Measurements from ENCODE around the gene KCNQ1OT1. TPM values are rescaled to one million over a fixed set of nuclear protein-coding genes. Genes with fewer than 3 reads are reported as not detected.

The KCNQ1OT1 gene
- total and polyA plus RNA-seq, 2 of the 4 experiments (the other 2 are of a cell fraction): 0.14 to 2.0 TPM

- dilution Hi-C loops (cut with HindIII; ENCODE audit: low sequenced_read_pairs, unreplicated experiment): no loop called here
- H3K79me1 ChIP-seq (ENCODE audit: low read depth in 1 of 2, low read length in 2 of 2): no peaks in the 10 kb centered on the region
- no peak overlapping the region for H2BK5ac ChIP-seq (ENCODE audit: low read depth, low read length, poor library complexity, severe bottlenecking)
- H3K27ac ChIP-seq (ENCODE audit: insufficient read depth, low read length): no peak overlapping the region
- no TSS peak for BruUV-seq (replicated peaks)
- no peak overlapping the region for H3K23ac ChIP-seq (ENCODE audit: low read depth, low read length)
- no peak overlapping the region for H4K5ac ChIP-seq (ENCODE audit: low read depth, low read length)
- no peaks in the 10 kb centered on the region for H3K36me3 ChIP-seq (ENCODE audit: control insufficient read depth, insufficient read depth, low read length)
- no peak overlapping the region for H3K18ac ChIP-seq (ENCODE audit: low read depth, low read length)
- no peak overlapping the region for H3K56ac ChIP-seq (ENCODE audit: extremely low read depth, insufficient read depth, low read length)
- no peak overlapping the region for H3K9ac ChIP-seq (ENCODE audit: low read depth, low read length)
- no peak overlapping the region for H4K8ac ChIP-seq (ENCODE audit: low read depth in 2 of 2, low read length in 2 of 2)
- H3K4ac ChIP-seq (ENCODE audit: low read depth, low read length): no peak overlapping the region
- no peaks in the 10 kb centered on the region; the same call in 1 of the 2 replicates for H3K9me1 ChIP-seq (ENCODE audit: insufficient read depth, low read length)
- ChIA-PET CTCF (no interaction called here), POLR2A (ENCODE audit: unreplicated experiment) (no interaction called here)
- H3K9me3 ChIP-seq (ENCODE audit: control insufficient read depth, insufficient read depth, low read length): no peaks in the 10 kb centered on the region
- WGBS, 2 experiments (ENCODE audit: extremely low coverage in 2 of 2, insufficient read length in 1 of 2): 59% methylated on average over 3 of the region's 13 CpGs; no CpG with 5 or more reads in 1 of the 2 experiments
- DNase-seq: no peak
- intact Hi-C loops (cut with micrococcal nuclease): no loop called here
- no peaks in the 10 kb centered on the region for H3K4me1 ChIP-seq (ENCODE audit: control insufficient read depth, insufficient read depth, low read length)
- H3K4me3 ChIP-seq (ENCODE audit: insufficient read depth, low read depth, low read length): no peak overlapping the region
- TF ChIP-seq ELK1 (IDR thresholded peaks at IDR 0.05; ENCODE audit: borderline replicate concordance, low read depth, low read length) (no peak), FOS (IDR thresholded peaks at IDR 0.05; ENCODE audit: low read depth, low read length) (no peak), CEBPB (IDR thresholded peaks at IDR 0.05; ENCODE audit: low read depth, low read length) (no peak), SMC3 (IDR thresholded peaks at IDR 0.05; ENCODE audit: low read depth, low read length) (no peak), MXI1 (IDR thresholded peaks at IDR 0.05; ENCODE audit: borderline replicate concordance, low read depth, low read length) (no peak), RFX5 (IDR thresholded peaks at IDR 0.05; ENCODE audit: low read depth, low read length) (no peak), POLR2A (IDR thresholded peaks at IDR 0.05; ENCODE audit: low read depth, low read length) (no peak), RAD21 (IDR thresholded peaks at IDR 0.05; ENCODE audit: low read length) (no peak), BHLHE40 (IDR thresholded peaks at IDR 0.05; ENCODE audit: low read depth, low read length) (no peak), MAFK (IDR thresholded peaks at IDR 0.05; ENCODE audit: low read depth, low read length) (no peak), NFE2L2 (IDR thresholded peaks at IDR 0.05; ENCODE audit: low read depth, low read length) (no peak), CTCF (conservative IDR thresholded peaks at IDR 0.05; ENCODE audit: low read depth, low read length) (no peak), RCOR1 (IDR thresholded peaks at IDR 0.05; ENCODE audit: insufficient replicate concordance, low read length) (no peak), CHD1 (IDR thresholded peaks at IDR 0.05; ENCODE audit: low read depth, low read length) (no peak), MAZ (IDR thresholded peaks at IDR 0.05; ENCODE audit: borderline replicate concordance, low read depth, low read length) (no peak), USF2 (IDR thresholded peaks at IDR 0.05; ENCODE audit: low read depth, low read length) (no peak)
- peaks cover 16% of the 10 kb centered on the region; the same call in 1 of the 2 replicates for H3K27me3 ChIP-seq (ENCODE audit: control insufficient read depth, insufficient read depth, low read length)
- ATAC-seq (ENCODE audit: low read depth): no peak
- no peak overlapping the region for H2AK5ac ChIP-seq (ENCODE audit: low read depth, low read length)
- H3K14ac ChIP-seq (replicated peaks; ENCODE audit: low read depth, low read length): no peak overlapping the region
- H2AFZ ChIP-seq (replicated peaks; ENCODE audit: low read length, poor library complexity): no peak overlapping the region
- no peak overlapping the region for H2BK120ac ChIP-seq (ENCODE audit: low read depth, low read length)
- H4K91ac ChIP-seq (ENCODE audit: insufficient read depth, low read depth, low read length): no peak overlapping the region
- no peak overlapping the region for H2BK20ac ChIP-seq (ENCODE audit: low read depth, low read length)
- no peak overlapping the region for H3K4me2 ChIP-seq (ENCODE audit: low read depth, low read length)
- H4K20me1 ChIP-seq (ENCODE audit: insufficient read depth, low read length): no peaks in the 10 kb centered on the region
- in situ Hi-C loops (cut with MboI; ENCODE audit: low sequenced_read_pairs): no loop called here
- peak overlapping the region; percentile 65 for H2AK9ac ChIP-seq (replicated peaks; ENCODE audit: low read depth, low read length, poor library complexity)
- no peak overlapping the region for H2BK15ac ChIP-seq (ENCODE audit: low read depth, low read length)
These were observed 119.2 kb downstream of the KCNQ1OT1 start for GRCh38 chr11:2580571-2581001.
